ENCODE measurements around the gene HSD17B7.

GRCh38 chr1:162755306-162755705, 35.2 kb upstream of the HSD17B7 start:
- TF ChIP-seq CTCF (IDR thresholded peaks at IDR 0.05) (no peak), POLR2A (IDR thresholded peaks at IDR 0.05) (no peak)

Measured in thyroid gland (tissue), 4 donors.